Umbilical cord (tissue), 2 donors: Measurements from ENCODE around the gene LRRC32. TPM values are rescaled to one million over a fixed set of nuclear protein-coding genes. Genes with fewer than 3 reads are reported as not detected.

Experiments
- DNase-seq: peaks from one replicate; pipeline ENCODE4 v3.0.0-alpha.2; 2015; ENCODE audit warnings: low spot score
- total RNA-seq: library from RNA; depleted of rRNA; stranded (reverse); fragments of >200 nt; gene quantifications from one replicate; pipeline ENCODE4 v1.2.3, GENCODE V29; 2014; ENCODE audit warnings: low replicate concordance; ENCODE audit not compliant: insufficient read depth

Gene LRRC32
- total RNA-seq, 1 donor from 2014 or later: 47.2 TPM

DNA sequence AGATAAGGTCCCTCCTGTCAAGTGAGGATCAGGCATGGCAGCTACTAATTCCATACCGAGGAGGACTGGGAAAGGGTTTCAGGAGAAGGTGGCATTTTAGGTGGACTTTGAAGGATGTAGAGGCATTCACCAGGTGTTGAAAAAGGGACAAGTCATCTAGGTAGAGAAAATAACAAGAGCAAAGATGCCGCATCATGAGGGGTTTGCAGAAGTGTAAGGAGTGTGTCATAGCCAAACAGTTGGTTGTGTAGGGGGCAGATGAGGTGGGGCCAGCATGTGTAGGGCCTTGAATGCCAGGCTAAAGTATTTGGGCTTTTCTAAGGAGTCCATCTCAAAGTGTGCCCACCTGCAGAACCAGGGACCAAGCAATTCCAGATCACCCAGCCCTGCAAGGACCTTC lies 11.6 kb upstream of the LRRC32 start:
- no peak for DNase-seq

GRCh38 chr11:76680518-76681425 lies 10.2 kb upstream of the LRRC32 start:
- DNase-seq: peak; percentile 84

DNA sequence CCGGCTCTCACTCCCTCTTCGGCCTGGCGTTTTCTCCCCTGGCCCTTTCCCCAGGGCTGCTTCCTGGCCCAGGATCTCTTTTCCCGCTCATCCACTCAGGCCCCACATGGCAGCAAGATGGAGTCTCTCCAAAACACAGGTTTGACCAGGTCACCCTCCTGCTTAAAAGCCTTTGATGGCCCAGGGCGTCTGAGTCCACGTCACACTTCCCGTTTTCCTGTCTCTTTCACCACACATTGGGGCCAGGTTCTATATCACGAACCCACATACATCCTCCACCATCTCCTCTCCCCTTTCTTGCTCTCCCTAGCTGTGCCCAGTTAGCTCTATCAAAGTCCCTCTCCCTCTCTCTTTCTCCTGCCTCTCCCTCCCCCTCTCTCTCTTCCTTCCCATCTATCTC lies 7.8 kb upstream of the LRRC32 start:
- no peak for DNase-seq

- DNase-seq: peak; percentile 86
These were observed 6.9 kb upstream of the LRRC32 start for GRCh38 chr11:76677458-76677765.

- no peak for DNase-seq
These were observed 6.3 kb upstream of the LRRC32 start for GRCh38 chr11:76676636-76677457.

GRCh38 chr11:76674517-76675400 lies 4.2 kb upstream of the LRRC32 start:
- no peak for DNase-seq

DNA sequence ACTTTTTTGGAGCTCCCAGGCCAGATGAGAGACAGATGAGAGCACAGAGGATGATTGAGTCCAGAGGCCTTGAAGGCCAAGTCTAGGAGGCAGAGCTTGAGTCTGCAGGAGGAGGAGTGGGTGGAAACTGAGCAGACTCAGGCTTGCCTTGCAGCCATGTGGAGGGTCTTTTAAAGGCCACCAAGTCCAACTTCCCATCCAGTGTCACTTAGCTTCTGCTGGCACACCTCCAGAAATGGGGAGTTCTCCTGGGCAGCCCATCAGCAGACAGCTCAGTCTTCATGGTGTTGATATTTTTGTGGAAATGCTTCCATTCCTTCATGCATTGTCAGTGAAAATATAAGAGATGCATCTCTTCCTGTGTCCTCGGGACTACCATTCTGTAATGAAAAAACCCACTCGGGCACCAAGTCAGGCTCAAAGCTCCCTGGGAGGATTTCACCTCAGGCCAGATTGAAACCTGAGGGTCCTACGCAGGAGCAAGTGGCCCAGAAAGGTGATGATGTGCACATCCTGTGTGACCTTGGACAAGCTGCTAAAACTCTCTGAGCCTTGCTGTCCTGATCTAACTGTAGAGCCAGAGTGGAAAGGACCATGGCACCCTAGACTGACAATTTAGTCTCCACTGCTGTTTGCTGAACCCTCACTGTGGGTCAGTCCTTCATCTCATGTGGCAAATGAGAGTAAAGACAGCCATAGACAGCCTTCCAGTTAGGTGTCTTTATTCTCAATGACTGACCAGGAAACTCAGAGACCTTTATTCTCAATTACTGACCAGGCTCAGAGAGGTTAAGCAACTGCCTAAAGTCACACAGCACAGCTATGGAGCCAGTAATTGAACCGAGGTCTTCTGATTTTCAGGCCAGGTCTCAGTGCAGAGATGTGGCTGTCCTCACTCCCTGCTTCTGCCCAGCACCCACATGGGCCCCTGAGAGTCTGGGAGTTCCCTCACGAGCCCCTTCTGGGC lies 2.9 kb upstream of the LRRC32 start:
- no peak for DNase-seq

DNA sequence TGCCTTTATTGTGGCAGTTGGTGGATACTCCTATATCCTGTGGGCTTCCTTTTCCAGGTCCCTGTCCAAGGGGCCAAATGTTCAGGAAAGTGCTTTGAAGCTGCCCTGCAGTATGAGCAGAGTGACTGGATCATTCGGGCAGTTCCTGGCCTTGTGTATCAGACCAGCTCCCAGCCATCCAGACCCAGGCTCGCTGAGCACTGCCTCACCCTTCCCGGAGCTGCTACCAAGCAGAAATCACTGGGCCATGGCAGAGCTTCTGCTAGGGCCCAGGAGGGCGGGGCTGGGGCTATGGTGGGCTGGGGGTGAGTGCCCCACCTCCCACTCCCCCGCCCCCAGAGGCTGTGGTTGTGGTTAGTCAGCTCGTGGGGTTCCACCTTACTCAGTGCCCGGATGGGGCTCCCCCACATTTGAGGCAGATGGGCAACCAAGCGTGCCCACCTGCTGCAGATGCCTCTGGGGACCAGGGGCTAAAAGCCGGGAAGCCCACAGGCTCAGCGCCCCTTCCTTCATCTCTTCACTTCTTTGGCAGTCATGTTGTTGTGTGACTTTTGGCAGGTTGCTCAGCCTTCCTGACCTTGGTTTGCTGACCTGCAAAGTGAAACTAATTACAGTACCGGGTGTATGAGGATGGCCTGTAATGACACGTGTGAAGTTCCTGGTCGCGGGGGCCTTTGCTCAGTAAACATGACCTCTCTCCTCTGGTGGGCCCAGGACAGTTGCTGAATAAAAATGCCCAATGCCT lies 2.1 kb upstream of the LRRC32 start:
- no peak for DNase-seq

DNA sequence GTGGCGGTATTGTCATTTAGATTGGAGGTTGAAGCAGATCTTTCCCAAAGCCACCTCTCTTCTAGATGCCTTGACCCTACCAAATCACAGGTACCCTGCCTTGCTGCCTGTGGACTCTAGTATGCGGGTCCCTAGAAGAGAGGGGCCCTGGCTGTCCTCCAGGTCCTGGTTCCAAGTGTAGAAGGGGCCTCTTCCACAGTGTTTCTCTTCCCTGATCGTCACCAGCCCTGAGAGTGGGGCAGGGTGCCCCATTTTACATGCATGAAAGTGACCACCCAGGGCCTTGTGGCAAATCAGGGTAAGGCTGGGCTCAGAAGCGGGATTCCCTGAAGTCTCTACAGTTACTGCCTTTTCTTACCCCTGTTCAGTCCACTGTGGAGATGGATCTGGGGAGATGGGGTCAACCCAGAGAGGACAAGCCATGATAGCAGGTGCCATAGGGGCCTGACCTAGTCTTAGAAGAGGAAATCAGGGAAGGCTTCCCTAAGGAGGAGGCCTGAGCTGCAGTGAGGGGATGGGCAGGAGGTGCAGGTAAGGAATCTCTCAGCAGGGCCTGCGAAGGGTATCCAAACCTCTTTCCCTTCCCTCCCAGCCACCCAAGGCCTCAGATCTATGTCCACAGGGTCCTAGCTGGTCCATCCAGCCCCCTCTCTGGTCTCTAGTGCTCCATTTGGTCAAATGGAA lies 1.2 kb upstream of the LRRC32 start:
- DNase-seq: no peak

DNA sequence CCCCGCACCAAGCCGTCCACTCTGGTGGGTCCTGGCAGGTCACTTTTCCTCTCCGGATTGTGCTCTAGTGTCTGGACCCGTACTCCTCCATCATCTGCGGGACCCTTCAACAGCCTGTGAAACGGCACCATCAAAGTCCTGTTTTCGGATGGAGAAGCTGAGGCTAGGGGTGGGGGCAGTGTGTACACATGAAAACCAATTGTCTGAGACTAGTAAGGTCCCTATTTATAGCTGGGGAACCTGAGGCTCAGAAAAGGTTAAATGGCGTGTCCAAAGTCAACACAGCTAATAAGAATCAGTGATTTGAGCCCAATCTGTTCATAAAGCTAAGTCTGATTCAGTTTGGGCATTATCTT lies 668 bp upstream of the LRRC32 start:
- no peak for DNase-seq

DNA sequence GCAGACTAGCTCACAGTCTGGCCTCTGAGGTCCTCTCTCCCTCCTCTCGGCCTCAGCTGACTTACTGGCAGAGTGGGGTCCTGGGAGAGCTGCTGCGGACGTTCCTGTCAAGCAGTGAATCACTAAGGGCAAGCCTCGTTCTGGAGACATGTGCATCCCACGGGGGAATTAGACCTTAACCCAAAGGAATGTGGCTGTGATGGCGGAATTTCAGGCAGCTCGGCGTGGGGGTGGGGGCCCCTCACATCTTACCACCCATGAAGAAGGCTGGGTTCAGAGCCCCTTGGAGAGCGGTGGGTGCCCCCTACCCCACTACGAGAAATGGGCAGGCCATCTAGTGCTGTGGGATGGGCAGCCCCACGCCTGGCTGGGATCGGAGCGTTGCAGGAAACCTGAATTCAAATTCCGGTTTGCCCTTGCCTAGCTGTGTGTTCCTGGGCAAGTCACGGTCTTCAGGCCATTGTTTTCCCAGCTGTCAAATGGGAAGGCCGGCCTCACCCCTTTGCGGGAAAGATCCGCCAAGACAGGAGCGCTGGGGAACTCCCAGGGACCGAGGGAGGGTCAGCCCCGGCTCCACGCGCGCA lies 554 bp downstream of the LRRC32 start:
- peak; percentile 89 for DNase-seq

GRCh38 chr11:76668362-76669155 lies 2.0 kb downstream of the LRRC32 start:
- no peak for DNase-seq

- no peak for DNase-seq
These were observed 2.7 kb downstream of the LRRC32 start for GRCh38 chr11:76667856-76668255.

DNA sequence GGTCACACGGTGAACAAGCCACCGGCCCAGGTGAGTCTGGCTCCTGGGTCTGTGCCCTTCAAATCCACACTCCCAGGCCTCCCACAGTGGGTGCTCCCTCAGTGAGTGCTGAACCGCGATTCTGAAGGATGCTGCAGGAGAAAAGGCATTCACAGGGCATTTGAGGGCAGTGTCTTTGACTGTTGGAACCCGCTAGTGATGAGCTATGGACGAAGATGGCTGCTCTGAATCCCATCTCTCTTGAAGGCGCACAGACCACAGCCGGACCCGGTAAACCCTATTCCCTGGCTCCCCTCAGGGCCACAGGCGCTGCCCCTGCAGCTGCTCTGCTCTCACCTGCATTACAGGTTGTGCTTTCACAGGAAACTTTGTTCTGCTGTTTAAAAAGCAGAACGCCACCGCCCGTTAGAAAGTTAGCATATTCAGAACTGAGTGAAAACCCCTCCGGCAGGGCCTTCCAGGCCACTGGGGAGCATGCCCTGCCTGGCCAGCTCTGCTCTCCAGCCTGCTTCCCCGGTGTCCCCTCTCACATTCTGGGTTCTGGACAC lies 3.2 kb downstream of the LRRC32 start:
- DNase-seq: no peak

- DNase-seq: no peak
These were observed 3.7 kb downstream of the LRRC32 start for GRCh38 chr11:76666830-76667229.

DNA sequence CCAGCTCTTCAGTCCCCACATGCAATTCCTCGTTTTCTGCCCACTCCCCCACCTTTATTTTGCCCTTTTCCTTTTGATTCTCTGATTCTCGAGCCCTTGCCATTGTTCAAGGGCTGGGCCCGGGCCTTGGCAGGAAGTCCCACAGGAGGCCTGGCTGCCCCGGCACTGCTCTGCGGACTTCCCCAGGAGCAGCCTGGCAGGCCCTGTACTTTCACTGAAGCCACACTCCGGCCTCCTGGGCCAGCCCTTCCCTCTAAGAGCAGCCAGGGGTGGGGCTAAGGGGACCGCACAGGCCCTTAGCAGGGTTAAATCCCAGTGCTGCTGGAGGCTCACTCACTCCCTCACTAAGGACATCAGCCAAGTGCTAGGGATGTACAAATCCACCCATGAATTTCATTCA lies 4.1 kb downstream of the LRRC32 start:
- peak; percentile 75 for DNase-seq

DNA sequence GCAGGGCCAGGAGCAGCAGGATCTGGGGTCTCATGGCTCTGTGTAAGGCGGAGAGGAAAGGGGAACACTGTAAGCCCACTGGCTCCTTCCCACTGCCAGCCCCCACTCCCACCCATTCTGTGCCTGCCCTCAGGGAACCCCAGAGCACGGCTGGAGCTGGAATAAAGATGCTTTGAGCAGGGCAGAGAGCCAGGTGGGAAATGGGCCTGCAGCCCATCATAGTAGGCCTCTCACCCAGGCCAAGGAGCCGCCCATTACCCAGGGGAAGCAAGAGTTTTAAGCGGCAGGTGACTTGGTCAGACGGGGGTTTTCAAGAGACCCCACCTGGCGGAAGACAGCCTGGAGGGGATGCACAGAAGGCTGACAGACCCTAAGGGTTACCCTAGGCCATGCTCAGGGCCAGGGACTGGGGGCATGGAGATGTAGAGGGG lies 4.6 kb downstream of the LRRC32 start:
- no peak for DNase-seq

DNA sequence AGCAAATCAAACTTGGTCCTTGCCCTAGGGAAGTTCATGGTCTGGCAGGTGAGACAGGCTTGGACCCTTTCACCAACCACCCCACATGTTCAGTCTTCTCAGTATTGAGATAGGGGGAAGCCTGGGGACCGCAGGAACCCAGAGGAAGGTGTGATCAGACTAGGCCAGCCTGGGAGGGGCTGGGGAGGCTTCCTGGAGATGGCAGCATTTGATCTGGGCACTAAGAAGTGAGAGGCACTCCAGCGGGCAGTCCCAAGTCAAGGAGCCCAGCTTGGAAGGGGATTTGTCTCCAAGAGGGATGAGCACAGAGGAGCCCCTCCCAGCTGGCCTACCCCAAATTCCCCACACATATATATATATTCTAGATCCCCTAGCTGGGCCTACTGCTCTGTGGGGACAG lies 5.4 kb downstream of the LRRC32 start:
- no peak for DNase-seq
